OCI-LY3 (cell line): ENCODE data around the gene KAZN.

Experiments used
- EZH2phosphoT487 ChIP-seq: fragments of 200-600 bp; shearing (Covaris generic); IDR thresholded peaks from 2 replicates; pipeline ENCODE4 v1.6.1; 2018; ENCODE audit warnings: antibody characterized with exemption, mixed run types, low read depth
- TF ChIP-seq, protein P1 (sequence below): fragments of 200-600, 300-600 bp; sonication (generic); IDR thresholded peaks from 2 replicates; pipeline ENCODE4 v1.5.1; 2014; ENCODE audit warnings: antibody characterized with exemption, low read length, low read depth

DNA sequence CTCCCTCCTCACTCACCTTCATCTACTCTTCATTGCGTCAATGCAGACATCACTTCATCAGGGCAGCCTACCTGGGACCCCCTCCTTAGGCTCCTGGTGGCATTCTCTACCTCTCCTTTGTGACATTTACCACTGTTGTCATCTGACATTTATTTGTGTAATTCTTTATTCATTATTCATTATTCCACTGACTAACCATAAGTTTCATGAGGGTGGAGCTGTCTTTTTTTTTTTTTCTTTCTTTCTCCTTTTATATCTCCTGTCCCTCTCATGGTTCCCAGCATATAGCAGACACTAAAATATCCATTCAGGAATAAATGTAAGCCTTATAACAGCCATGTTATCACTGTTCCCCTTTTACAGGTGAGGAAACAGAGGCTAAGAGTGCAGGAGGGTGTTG, 126.8 kb downstream of the KAZN start:
- no peak for TF ChIP-seq EZH2phosphoT487
- TF ChIP-seq, protein P1, sequence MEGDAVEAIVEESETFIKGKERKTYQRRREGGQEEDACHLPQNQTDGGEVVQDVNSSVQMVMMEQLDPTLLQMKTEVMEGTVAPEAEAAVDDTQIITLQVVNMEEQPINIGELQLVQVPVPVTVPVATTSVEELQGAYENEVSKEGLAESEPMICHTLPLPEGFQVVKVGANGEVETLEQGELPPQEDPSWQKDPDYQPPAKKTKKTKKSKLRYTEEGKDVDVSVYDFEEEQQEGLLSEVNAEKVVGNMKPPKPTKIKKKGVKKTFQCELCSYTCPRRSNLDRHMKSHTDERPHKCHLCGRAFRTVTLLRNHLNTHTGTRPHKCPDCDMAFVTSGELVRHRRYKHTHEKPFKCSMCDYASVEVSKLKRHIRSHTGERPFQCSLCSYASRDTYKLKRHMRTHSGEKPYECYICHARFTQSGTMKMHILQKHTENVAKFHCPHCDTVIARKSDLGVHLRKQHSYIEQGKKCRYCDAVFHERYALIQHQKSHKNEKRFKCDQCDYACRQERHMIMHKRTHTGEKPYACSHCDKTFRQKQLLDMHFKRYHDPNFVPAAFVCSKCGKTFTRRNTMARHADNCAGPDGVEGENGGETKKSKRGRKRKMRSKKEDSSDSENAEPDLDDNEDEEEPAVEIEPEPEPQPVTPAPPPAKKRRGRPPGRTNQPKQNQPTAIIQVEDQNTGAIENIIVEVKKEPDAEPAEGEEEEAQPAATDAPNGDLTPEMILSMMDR: no peak
